Activated naive CD8-positive, alpha-beta T cell (primary cell): ENCODE results near the gene CEBPA.

Source experiments
- H3K27ac Mint-ChIP-seq: one replicate; pipeline ENCODE4 v1.8.0; 2021; ENCODE audit warnings: mixed read lengths
- H3K27me3 Mint-ChIP-seq: one replicate; pipeline ENCODE4 v1.8.0; 2021; ENCODE audit warnings: mixed read lengths
- H3K36me3 Mint-ChIP-seq: one replicate; pipeline ENCODE4 v1.8.0; 2021; ENCODE audit warnings: mixed read lengths
- H3K4me1 Mint-ChIP-seq: one replicate; pipeline ENCODE4 v1.8.0; 2021; ENCODE audit warnings: low read depth, mixed read lengths
- H3K4me3 Mint-ChIP-seq: one replicate; pipeline ENCODE4 v1.8.0; 2021; ENCODE audit warnings: mild to moderate bottlenecking, mixed read lengths
- H3K9me3 Mint-ChIP-seq: one replicate; pipeline ENCODE4 v1.8.0; 2021; ENCODE audit warnings: low read depth, mixed read lengths

Gene CEBPA

DNA sequence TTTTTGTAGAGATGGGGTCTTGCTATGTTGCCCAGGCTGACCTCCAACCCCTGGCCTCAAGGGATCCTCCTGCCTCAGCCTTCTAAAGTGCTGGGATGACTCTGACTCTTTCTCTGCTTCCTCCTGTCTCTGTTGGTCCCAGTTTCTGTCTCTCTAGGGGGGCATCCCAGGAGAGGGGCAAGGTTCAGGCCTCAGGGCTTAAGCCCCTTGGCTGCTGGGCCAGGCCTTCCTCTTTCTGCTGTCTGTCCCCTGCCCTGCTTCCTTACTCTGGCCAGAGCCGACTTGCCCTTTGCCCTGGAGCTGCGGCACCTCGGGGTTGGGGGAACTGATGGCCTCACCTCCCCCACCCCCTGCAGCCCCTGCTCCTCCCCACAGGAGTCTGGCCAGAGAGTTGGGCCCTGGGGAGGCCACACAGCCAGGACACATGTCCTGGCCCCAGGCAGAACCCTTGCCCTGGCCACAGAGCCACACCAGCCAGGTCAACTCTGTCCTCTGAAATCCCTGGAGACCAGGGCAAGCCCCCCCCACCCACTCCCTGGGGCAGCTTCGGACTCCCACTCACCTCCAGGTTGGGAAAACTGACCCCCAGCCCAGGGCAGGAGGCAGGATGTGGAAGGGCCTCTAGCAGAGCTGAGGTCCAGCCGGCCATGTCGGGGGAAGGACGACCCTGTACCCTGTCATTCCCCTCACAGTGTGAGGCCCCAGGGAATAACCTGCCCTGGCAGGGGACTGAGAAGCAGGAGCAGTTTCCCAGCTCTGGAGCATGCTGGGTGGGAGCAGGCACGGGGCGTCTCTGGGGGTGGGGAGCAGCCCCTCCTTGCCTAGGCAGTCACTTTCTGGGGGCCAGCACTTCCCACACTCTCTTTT is 23.7 kb downstream of the CEBPA start:
- H3K27ac Mint-ChIP-seq: no peak overlapping the region
- H3K9me3 Mint-ChIP-seq: no peaks in the 10 kb centered on the region
- peaks cover 5% of the 10 kb centered on the region for H3K4me1 Mint-ChIP-seq
- no peak overlapping the region for H3K4me3 Mint-ChIP-seq
- no peaks in the 10 kb centered on the region for H3K27me3 Mint-ChIP-seq
- no peaks in the 10 kb centered on the region for H3K36me3 Mint-ChIP-seq

DNA sequence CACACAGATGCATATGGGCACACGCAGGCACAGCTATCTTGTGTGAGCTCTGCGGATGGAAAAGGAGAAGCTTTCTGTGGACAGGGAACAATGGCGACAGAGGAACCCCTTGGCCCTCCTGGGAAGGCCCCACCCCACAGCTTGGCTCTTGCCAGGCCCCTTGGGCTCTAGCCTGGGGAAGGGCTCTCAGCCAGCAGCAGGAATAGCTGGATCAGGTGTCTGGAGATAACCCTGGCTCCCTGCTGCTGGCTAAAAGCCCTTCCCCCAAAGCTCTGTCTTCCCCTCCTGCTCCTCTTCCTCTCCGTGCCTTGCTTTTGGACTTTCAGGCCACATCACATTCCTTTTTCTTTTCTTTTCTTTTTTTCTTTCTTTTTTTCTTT is 24.3 kb downstream of the CEBPA start:
- Mint-ChIP-seq H3K9me3 (no peaks in the 10 kb centered on the region), H3K36me3 (no peaks in the 10 kb centered on the region), H3K4me1 (peaks cover 5% of the 10 kb centered on the region), H3K4me3 (no peak overlapping the region), H3K27me3 (no peaks in the 10 kb centered on the region), H3K27ac (no peak overlapping the region)

DNA sequence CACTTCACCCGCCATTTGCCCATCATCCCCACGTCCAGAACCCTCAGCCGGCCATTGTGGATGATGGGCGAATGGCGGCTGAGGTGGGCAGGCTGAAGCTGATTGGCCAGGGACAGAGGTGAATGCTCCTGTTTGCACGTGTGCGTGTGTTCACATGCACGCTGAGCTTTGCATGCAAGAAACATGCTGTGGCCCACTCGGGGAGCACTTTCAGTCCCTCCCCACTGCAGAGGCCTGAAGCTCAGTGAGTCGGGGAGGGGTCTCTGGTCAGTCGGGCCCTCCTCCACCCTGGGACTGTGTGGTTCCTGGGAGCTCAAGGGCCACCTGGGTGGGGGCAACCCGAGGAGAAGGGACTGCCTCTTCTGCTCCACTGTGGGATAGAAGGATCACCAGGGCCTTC is 24.9 kb downstream of the CEBPA start:
- Mint-ChIP-seq H3K4me3 (no peak overlapping the region), H3K27me3 (no peaks in the 10 kb centered on the region), H3K27ac (no peak overlapping the region), H3K4me1 (peaks cover 5% of the 10 kb centered on the region), H3K9me3 (no peaks in the 10 kb centered on the region), H3K36me3 (no peaks in the 10 kb centered on the region)

DNA sequence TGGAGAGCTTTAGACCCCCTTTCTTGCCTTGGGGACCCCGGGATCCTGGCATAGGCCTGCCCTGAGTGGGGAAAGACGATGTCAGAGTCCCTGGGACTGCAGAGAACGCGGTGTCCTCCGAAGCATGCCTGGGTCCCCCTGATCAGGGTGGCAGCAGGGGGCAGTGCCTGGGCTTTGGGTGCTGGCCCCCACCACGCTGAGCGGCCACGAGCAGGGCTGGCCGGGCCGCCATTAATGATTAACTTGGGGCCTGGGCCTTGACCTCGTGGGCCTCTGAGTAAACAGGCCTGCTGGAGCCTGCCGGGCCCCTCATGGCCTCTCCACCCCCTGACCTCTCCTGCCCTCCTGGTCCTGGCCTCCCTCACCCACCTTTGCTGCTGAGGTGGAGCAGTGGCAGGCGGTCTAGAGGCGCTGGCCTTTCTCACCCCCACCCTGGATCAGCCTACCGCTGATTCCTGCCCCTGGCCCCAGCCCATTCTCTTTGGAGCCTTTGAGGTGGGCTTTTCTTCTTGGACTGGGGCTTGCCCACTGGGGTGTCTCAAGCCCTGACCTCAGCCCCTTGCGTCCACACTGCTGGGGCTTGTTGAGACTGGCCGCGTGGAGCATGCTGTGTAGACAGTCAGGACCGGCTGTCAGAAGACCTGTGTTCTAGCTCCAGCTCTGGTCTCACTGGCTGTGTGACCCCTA is 26.3 kb downstream of the CEBPA start:
- H3K36me3 Mint-ChIP-seq: no peaks in the 10 kb centered on the region
- H3K4me3 Mint-ChIP-seq: no peak overlapping the region
- H3K27ac Mint-ChIP-seq: no peak overlapping the region
- H3K27me3 Mint-ChIP-seq: no peaks in the 10 kb centered on the region
- H3K4me1 Mint-ChIP-seq: peaks cover 5% of the 10 kb centered on the region
- no peaks in the 10 kb centered on the region for H3K9me3 Mint-ChIP-seq

DNA sequence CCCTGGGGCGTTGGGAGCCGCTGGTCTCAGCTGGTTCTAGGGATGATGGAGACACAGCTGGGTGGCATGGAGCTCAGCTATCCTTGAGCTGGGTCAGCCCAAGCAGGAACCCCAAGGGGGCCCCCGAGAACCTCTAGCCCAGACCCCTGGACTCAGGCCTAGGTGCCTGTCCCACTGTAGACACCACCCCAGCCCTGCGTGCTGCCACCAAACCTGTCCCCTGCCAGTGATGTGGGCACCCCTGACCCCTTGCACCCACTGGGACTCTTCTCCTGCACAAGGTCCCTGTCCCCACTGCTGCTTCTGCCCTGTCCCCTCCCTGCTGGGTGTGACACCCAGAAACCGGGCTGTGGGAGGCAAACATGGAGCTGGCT is 26.8 kb downstream of the CEBPA start:
- H3K4me3 Mint-ChIP-seq: no peak overlapping the region
- H3K27ac Mint-ChIP-seq: no peak overlapping the region
- no peaks in the 10 kb centered on the region for H3K36me3 Mint-ChIP-seq
- peaks cover 5% of the 10 kb centered on the region for H3K4me1 Mint-ChIP-seq
- H3K9me3 Mint-ChIP-seq: no peaks in the 10 kb centered on the region
- no peaks in the 10 kb centered on the region for H3K27me3 Mint-ChIP-seq

DNA sequence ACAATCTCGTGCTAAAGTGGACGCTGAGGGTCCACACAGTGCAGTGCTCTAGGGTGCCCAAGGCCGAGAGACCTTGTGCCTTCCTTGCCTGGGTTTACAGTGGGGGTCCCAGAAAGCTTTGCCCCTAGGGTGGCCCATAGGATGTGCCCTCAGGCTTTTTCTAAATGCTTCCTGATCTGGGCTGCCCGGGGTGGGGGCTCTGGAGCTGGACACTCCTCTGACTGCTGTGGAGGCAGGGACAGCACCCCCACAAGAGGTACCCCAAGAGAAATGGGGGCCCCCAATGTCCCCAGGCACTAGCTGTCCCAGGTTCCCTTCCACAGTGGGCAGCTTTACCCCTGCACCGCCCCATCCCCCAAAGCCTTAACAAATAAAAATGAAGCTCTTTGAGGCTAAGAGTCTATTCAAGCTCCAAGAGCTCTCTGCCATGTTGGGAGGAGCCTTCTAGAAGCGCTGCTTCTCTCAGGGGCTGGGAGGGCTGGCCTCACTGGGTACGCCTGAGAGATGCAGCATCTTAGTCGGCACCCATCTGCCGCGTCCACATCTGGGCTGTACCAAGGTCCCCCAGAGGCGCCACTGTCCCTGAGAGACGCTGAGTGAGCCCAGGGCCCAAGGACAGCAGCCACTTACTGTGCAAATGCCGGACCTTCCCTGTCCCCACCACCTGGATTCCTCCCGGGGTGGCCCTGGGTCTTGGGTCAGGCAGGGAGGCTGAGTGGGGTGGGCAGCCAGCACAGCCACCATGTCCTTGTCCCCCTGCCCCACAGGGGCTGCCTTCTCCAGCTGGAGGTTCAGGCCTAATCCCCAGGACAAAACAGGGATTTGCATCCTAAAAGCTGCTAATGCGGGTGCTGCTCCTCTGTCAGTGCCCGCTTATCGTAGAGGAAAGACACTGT is 27.4 kb downstream of the CEBPA start:
- Mint-ChIP-seq H3K9me3 (no peaks in the 10 kb centered on the region), H3K27me3 (no peaks in the 10 kb centered on the region), H3K4me1 (peaks cover under 1% of the 10 kb centered on the region), H3K4me3 (no peak overlapping the region), H3K36me3 (no peaks in the 10 kb centered on the region), H3K27ac (no peak overlapping the region)

DNA sequence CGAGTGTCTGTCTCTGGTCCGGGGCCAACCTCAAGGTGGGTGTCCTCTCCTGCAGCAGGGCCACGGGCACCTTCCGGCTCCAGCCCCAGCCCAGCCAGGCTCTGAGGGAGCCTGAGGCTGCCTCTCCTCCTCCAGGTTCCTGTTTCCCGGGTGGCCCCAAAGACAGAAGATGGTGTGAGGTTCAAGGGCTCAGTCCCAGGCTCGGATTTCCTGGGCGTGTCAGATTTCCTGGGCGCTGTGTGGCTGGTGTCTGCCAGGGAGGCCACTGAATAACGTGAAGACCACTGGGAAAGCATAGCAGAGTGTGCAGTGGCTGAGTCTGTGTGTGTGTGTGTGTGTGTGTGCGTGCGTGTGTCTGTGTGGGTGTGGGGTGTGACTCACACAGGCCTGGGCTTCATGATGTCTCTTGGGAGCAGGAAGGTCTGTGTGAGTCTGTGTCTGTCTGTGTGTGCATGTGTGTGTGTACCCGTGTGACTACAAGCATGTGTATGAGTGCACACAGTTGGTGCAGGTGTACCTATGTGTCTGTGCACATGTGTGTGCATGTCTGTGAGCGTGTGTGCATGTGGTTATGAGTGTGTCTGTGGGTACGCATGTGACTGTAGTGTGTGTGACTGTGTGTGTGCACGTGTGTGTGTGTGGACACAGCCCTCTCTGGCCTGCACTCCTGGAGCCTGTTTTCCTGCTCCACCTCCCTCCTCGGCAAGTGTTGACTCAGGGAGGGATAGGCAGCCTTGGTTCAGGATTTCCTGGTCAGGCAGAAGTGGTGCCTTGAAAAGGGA is 28.3 kb downstream of the CEBPA start:
- Mint-ChIP-seq H3K4me1 (no peaks in the 10 kb centered on the region), H3K36me3 (no peaks in the 10 kb centered on the region), H3K27me3 (no peaks in the 10 kb centered on the region), H3K9me3 (no peaks in the 10 kb centered on the region), H3K27ac (no peak overlapping the region), H3K4me3 (no peak overlapping the region)

DNA sequence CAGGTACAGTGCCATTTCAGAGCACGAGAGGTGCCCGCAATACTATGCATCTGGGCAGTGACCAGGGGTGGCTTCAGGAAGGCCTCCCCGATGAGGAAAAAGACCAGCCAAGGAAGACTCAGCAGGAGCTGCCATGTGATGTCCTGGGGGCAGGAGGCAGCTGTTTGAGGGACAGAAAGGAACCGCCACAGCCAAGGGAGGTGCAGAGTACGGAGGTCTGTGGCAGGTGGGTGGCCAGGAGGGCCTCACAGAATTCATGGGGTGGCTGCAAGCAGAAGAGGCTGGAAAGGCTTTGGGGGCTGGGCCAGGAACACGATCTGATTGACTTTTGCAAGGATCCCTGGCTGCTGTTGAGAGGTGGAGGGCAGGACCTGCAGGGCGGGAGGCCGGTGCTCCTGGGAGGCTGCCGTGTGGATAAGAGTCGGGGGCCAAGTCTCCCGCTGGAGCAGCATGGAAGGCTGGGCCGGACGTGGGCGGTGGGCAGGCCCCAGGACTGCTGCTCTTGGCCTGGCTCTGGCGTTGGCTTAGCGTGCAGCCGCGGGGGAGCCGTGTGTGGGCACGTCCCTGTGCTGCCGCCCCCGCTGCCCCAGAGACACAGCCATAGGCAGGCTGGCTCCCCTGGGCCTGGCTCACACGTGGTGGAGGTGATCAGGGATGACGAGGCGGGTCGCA is 29.1 kb downstream of the CEBPA start:
- no peaks in the 10 kb centered on the region for H3K4me1 Mint-ChIP-seq
- H3K4me3 Mint-ChIP-seq: no peak overlapping the region
- H3K27me3 Mint-ChIP-seq: no peaks in the 10 kb centered on the region
- H3K36me3 Mint-ChIP-seq: no peaks in the 10 kb centered on the region
- no peak overlapping the region for H3K27ac Mint-ChIP-seq
- H3K9me3 Mint-ChIP-seq: no peaks in the 10 kb centered on the region

DNA sequence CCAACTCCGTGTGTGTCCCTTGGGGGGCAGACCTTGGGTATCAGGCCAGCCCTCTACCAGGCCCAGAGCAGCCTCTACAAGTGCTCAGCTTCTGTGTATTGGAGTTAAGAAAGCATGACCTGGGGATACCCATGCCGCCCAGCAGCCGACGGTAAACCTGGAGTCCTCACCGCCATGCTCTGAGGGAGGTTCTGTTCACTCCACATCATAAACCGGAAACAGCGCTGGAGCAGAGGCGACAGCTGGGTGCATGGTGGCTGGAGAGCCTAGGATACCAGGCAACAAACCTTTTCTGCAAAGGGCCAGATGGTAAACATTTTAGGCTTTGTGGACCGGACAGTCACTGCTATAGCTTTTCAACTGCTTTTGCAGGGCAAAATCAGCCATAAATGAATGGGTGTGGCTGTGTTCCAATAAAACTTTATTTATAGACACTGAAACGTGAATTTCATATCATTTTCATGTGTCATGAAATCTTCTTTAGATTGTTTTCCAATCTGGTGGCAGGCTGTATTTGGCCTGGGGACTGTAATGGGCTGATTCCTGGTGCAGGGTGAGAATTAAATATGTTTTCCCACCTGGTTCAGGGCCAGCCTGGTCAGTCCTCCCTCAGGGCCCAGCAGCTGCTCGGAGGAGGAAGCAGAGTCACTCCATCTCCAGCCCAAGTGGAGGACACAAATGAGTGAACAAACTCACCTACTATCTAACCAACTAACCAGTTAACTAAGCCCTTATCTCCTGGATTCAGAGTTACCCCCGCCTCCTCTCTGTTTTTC is 30.9 kb downstream of the CEBPA start:
- H3K36me3 Mint-ChIP-seq: no peaks in the 10 kb centered on the region
- H3K9me3 Mint-ChIP-seq: no peaks in the 10 kb centered on the region
- H3K4me3 Mint-ChIP-seq: no peak overlapping the region
- H3K27me3 Mint-ChIP-seq: no peaks in the 10 kb centered on the region
- H3K27ac Mint-ChIP-seq: no peak overlapping the region
- no peaks in the 10 kb centered on the region for H3K4me1 Mint-ChIP-seq

DNA sequence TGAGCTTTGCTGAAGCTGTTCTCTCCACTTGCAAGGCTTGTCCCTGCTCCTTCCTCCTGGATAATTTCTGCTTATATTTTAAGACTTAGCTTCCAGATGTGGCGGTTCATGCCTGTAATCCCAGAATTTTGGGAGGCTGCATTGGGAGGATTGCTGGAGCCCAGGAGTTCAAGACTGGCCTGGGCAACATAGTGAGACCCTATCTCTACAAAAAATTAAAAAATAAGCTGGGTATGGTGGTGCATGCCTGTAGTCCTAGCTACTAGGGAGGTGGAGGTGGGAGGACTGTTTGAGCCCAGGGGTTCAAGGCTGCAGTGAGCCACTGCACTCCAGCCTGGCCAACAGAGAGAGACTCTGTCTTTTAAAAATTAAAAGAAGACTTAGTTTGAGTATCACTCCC is 31.6 kb downstream of the CEBPA start:
- Mint-ChIP-seq H3K27me3 (no peaks in the 10 kb centered on the region), H3K4me1 (no peaks in the 10 kb centered on the region), H3K27ac (no peak overlapping the region), H3K36me3 (no peaks in the 10 kb centered on the region), H3K9me3 (no peaks in the 10 kb centered on the region), H3K4me3 (no peak overlapping the region)

DNA sequence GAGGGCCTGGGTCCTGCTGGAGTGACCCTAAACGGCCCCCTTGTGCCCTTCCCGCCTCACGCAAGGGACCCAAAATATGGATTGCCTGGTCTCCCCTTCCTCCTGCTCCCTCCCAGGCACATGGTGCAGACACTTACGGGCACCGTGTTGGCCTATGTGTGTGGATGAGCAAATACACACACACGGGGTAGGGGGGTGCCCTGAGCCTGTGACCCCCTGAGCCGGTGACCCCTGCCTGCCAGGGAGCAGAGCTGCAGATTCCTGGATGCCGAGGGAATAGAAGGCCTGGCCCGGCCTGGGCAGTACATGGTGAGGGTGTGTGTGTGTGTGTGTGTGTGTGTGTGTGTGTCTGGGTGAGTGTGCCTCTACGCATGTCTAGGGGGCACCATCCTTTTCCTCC is 33.3 kb downstream of the CEBPA start:
- Mint-ChIP-seq H3K4me3 (no peak overlapping the region), H3K27me3 (no peaks in the 10 kb centered on the region), H3K27ac (no peak overlapping the region), H3K4me1 (no peaks in the 10 kb centered on the region), H3K9me3 (no peaks in the 10 kb centered on the region), H3K36me3 (no peaks in the 10 kb centered on the region)

DNA sequence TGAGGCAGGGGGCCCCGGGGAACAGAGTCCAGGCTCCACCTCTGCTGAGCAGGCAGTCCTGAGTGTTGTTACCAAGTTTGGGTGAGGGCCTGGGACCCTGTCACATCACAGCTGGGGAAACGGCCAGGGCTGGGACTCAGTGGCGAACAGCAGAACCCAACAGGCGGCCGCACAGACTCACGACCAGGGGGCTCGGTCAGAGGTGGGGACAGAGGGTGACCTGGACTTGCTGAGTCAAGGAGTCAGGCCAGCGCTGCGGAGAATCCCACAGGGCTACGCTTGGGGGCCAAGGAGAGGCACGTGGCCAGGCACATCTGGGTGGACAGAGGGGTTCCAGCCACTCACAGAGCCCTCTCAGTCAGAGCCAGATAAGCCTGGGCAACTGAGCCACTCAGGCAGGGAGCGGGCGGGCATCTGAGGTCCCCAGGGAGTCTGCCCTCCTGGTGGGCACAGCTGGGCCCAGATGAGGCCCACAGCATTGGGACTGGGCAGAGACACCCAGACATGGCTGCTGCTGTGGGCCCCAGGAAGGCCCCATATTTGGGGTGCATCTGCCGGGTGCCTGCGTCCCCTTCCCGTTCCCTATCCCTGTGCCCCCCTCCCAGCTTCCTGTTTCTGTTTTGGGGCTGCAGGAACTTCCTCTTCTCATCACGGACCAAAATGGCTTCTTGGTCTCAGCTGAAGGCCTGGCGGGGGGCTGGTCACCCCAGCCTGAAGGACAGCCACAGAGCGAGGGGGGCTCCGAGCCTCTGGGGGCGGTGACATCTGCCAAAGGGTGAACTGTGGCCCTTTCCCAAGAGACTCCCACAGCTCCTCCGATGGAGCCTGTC is 34.0 kb downstream of the CEBPA start:
- Mint-ChIP-seq H3K9me3 (no peaks in the 10 kb centered on the region), H3K4me3 (no peak overlapping the region)

DNA sequence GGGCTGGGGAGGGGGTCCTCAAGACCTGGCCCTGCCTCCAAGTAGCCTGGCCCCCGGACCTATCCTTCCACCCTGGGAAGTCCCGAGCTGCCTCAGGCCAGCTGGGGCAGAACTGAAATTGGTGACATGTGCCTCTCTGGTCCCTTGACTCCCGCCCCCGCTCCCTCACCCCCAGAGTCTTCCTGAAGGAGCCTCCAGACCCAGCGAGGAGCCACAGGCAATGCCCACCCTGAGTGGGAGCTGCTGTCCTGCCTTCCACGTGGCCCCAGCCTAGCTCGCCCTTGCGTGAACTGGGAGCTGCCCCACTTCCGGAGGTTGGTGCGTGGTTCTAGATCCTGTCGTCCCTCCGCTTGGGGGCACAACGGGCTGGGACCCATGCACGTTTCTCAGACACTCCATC is 34.6 kb downstream of the CEBPA start:
- Mint-ChIP-seq H3K27ac (no peak overlapping the region), H3K4me3 (no peak overlapping the region), H3K27me3 (no peaks in the 10 kb centered on the region)

More for the DNA sequence above, 34.0 kb downstream of the CEBPA start:
- Mint-ChIP-seq H3K4me1 (no peaks in the 10 kb centered on the region), H3K36me3 (no peaks in the 10 kb centered on the region), H3K27ac (no peak overlapping the region), H3K27me3 (no peaks in the 10 kb centered on the region)

More for the DNA sequence above, 34.6 kb downstream of the CEBPA start:
- Mint-ChIP-seq H3K9me3 (no peaks in the 10 kb centered on the region), H3K36me3 (no peaks in the 10 kb centered on the region), H3K4me1 (no peaks in the 10 kb centered on the region)
